GM23248 (cell line): ENCODE data around the gene UHRF2.

Source experiments
- EZH2 ChIP-seq: fragments of 200-600 bp; sonication (generic); IDR thresholded peaks from 2 replicates; pipeline ENCODE4 v1.6.1; 2018; ENCODE audit warnings: antibody characterized with exemption, mild to moderate bottlenecking; ENCODE audit not compliant: insufficient read depth, poor library complexity, severe bottlenecking
- EZH2phosphoT487 ChIP-seq: fragments of 200-600 bp; sonication (generic); IDR thresholded peaks from 2 replicates; pipeline ENCODE4 v1.6.1; 2018; ENCODE audit warnings: antibody characterized with exemption, moderate library complexity, mild to moderate bottlenecking, low read depth; ENCODE audit not compliant: insufficient read depth

GRCh38 chr9:6467006-6467625 lies 54.1 kb downstream of the UHRF2 start:
- TF ChIP-seq EZH2phosphoT487 (no peak), EZH2 (no peak)
